ENCODE data around the gene RAD51B. TPM values are rescaled to one million over a fixed set of nuclear protein-coding genes. Genes with fewer than 3 reads are reported as not detected.

RAD51B gene
- total RNA-seq, 2 donors from 2014 or later = 22.8 to 33.8 TPM

DNA sequence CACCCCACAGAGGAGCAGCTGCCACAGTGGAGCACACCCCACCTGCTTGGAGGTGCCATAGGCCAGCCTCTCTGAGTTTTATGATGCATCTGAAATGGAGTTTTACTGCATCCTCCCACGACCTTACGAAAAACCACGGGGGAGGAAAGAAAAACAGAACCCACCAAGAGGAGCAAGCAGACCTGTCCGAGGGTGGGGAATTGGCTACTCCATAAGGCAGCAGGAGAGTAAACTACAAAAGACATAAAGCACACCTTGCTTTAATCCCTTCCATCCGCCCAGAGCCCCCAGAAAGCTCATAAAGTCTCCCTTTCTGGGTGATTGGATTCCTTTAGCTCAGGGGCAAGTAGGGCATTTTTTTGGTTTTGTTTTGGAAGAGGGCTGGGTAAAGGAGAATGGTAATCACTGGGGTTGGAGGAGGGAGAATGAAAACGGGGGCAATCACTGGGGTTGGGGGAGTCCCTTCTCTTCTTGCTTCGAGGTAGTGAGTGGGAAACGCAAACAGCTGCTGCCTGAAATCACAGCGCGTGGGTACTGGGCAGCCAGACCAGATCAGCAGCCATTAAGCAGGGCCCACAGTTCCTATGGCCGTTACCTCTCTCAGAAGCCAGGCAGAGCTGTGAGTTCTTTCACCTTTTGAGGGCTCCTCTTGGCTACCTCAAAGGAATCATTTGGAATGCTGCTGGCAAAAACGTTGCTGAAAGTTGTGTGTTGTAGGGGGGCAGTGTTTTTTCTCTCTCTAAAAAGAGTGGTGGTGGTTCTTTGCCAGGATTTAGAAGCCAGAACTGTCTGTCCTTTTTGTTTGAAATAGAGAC, 539.6 kb downstream of the RAD51B start:
- Histone ChIP-seq H3K27me3 (ENCODE audit: control insufficient read depth, insufficient read depth, low read length, poor library complexity, severe bottlenecking) (no peaks in the 10 kb centered on the region), H3K9ac (ENCODE audit: extremely low read depth, low read length, poor library complexity, severe bottlenecking) (no peak overlapping the region), H3K4me3 (ENCODE audit: low read length) (no peak overlapping the region), H3K4me1 (ENCODE audit: control insufficient read depth, insufficient read depth, low read length) (peaks cover 5% of the 10 kb centered on the region), H3K36me3 (ENCODE audit: control insufficient read depth, insufficient read depth, low read length) (no peaks in the 10 kb centered on the region), H3K27ac (ENCODE audit: low read depth, low read length) (no peak overlapping the region), H3K9me3 (ENCODE audit: control insufficient read depth, low read length) (no peaks in the 10 kb centered on the region)
- peaks cover 2% of the 10 kb centered on the region for H3K36me3 Mint-ChIP-seq (ENCODE audit: low read depth)
- no peak overlapping the region for H3K27ac Mint-ChIP-seq
- peaks cover 3% of the 10 kb centered on the region for H3K9me3 Mint-ChIP-seq
- peaks cover 25% of the 10 kb centered on the region for H3K4me1 Mint-ChIP-seq
- peaks cover 2% of the 10 kb centered on the region for H3K27me3 Mint-ChIP-seq (ENCODE audit: insufficient read depth)
- 83 to 86% methylated on average over 7 to 12 of the region's 12 CpGs for WGBS, 2 experiments (ENCODE audit: insufficient coverage in 1 of 2, insufficient read length in 1 of 2)
- DNase-seq = no peak
- H3K4me3 Mint-ChIP-seq = no peak overlapping the region
- TF ChIP-seq, protein P1, sequence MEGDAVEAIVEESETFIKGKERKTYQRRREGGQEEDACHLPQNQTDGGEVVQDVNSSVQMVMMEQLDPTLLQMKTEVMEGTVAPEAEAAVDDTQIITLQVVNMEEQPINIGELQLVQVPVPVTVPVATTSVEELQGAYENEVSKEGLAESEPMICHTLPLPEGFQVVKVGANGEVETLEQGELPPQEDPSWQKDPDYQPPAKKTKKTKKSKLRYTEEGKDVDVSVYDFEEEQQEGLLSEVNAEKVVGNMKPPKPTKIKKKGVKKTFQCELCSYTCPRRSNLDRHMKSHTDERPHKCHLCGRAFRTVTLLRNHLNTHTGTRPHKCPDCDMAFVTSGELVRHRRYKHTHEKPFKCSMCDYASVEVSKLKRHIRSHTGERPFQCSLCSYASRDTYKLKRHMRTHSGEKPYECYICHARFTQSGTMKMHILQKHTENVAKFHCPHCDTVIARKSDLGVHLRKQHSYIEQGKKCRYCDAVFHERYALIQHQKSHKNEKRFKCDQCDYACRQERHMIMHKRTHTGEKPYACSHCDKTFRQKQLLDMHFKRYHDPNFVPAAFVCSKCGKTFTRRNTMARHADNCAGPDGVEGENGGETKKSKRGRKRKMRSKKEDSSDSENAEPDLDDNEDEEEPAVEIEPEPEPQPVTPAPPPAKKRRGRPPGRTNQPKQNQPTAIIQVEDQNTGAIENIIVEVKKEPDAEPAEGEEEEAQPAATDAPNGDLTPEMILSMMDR (conservative IDR thresholded peaks at IDR 0.05) = no peak

DNA sequence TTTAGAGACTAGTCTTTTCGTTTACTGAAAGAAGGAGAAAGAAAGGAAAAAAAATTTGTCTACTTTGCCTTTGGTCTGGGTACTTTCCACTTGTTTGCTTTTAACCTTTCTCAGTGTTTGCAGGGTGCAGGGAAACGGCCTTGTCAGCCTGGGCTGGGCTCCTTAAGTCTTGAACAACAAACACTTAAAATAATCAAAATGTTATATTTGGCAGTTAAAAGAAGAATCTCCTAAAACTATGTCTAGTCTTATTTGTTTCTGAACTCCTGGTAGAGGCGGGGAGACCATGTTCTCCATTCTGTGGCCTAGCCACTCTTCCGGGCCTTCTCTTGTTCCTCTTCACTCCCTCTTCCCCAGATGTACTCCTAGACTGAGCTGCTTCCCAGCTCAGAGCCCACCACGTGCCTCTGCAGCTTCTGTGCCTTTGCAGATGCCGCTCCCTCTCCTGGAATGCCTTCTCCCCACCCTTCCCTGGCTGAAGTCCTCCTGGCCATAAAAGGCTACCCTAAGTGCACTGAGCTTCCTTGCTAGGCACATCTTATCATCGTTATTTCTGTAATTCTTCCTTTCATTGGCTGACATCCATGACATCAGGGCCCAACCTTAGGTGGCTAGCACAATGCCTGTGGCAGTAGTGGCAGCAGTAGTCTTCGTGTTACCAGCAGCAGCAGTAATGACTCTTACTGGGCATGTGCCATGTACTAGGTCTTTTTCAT, 540.4 kb downstream of the RAD51B start:
- H3K4me1 Mint-ChIP-seq = peaks cover 32% of the 10 kb centered on the region
- no peak overlapping the region for H3K27ac Mint-ChIP-seq
- no peak overlapping the region for H3K4me3 Mint-ChIP-seq
- TF ChIP-seq, protein P1 (conservative IDR thresholded peaks at IDR 0.05) = no peak
- H3K27me3 ChIP-seq (ENCODE audit: control insufficient read depth, insufficient read depth, low read length, poor library complexity, severe bottlenecking) = no peaks in the 10 kb centered on the region
- peaks cover 3% of the 10 kb centered on the region for H3K9me3 Mint-ChIP-seq
- no peak overlapping the region for H3K4me3 ChIP-seq (ENCODE audit: low read length)
- H3K27me3 Mint-ChIP-seq (ENCODE audit: insufficient read depth) = peaks cover 2% of the 10 kb centered on the region
- WGBS, 2 experiments (ENCODE audit: insufficient coverage in 1 of 2, insufficient read length in 1 of 2) = 85 to 91% methylated on average over 7 to 8 of the region's 8 CpGs
- H3K4me1 ChIP-seq (ENCODE audit: control insufficient read depth, insufficient read depth, low read length) = peaks cover 9% of the 10 kb centered on the region
- H3K9ac ChIP-seq (ENCODE audit: extremely low read depth, low read length, poor library complexity, severe bottlenecking) = no peak overlapping the region
- H3K27ac ChIP-seq (ENCODE audit: low read depth, low read length) = no peak overlapping the region
- H3K36me3 ChIP-seq (ENCODE audit: control insufficient read depth, insufficient read depth, low read length) = no peaks in the 10 kb centered on the region
- no peaks in the 10 kb centered on the region for H3K9me3 ChIP-seq (ENCODE audit: control insufficient read depth, low read length)
- H3K36me3 Mint-ChIP-seq (ENCODE audit: low read depth) = peaks cover 2% of the 10 kb centered on the region
- DNase-seq = no peak

DNA sequence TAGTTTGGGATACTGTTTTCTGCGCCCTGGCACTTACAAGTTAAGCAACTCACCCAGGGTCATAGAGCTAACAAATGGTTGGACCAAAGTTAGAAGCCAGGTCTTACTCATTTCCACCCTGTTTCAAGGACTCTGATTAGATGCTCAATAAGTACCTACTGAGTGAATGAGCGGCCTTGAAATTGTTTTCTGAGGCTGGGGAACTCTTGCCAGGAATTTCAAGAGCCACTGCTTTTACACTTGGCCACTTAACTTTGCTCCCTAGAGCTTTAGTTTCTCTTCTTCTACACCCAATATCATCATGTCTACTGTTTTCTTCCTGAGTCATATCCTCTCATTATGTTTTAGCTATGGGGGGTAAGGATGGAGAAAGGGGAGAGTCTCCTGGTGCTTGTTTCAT, 541.7 kb downstream of the RAD51B start:
- Histone ChIP-seq H3K9ac (ENCODE audit: extremely low read depth, low read length, poor library complexity, severe bottlenecking) (no peak overlapping the region), H3K9me3 (ENCODE audit: control insufficient read depth, low read length) (no peaks in the 10 kb centered on the region), H3K4me3 (ENCODE audit: low read length) (no peak overlapping the region), H3K4me1 (ENCODE audit: control insufficient read depth, insufficient read depth, low read length) (peaks cover 12% of the 10 kb centered on the region), H3K36me3 (ENCODE audit: control insufficient read depth, insufficient read depth, low read length) (no peaks in the 10 kb centered on the region), H3K27ac (ENCODE audit: low read depth, low read length) (no peak overlapping the region), H3K27me3 (ENCODE audit: control insufficient read depth, insufficient read depth, low read length, poor library complexity, severe bottlenecking) (no peaks in the 10 kb centered on the region)
- TF ChIP-seq, protein P1 (conservative IDR thresholded peaks at IDR 0.05) = no peak
- 95 to 96% methylated on average over 2 of the region's 2 CpGs for WGBS, 2 experiments (ENCODE audit: insufficient coverage in 1 of 2, insufficient read length in 1 of 2)
- peaks cover 2% of the 10 kb centered on the region for H3K36me3 Mint-ChIP-seq (ENCODE audit: low read depth)
- H3K27ac Mint-ChIP-seq = no peak overlapping the region
- no peak overlapping the region for H3K4me3 Mint-ChIP-seq
- H3K4me1 Mint-ChIP-seq = peaks cover 37% of the 10 kb centered on the region
- peaks cover 3% of the 10 kb centered on the region for H3K9me3 Mint-ChIP-seq
- peaks cover 2% of the 10 kb centered on the region for H3K27me3 Mint-ChIP-seq (ENCODE audit: insufficient read depth)
- no peak for DNase-seq

Measured in endodermal cell (in vitro differentiated cells).